COR-L47 (cell line): Measurements from ENCODE around the gene PARP4.
"Not testable (repeated sequence)": the region's sequence is repeated elsewhere in the genome, so short reads cannot be mapped to it uniquely, and the experiment has no call there.

Experiments
- DNase-seq: peaks from one replicate; lab custom pipeline; 2025; lab: John Stamatoyannopoulos, UW

The PARP4 gene

DNA sequence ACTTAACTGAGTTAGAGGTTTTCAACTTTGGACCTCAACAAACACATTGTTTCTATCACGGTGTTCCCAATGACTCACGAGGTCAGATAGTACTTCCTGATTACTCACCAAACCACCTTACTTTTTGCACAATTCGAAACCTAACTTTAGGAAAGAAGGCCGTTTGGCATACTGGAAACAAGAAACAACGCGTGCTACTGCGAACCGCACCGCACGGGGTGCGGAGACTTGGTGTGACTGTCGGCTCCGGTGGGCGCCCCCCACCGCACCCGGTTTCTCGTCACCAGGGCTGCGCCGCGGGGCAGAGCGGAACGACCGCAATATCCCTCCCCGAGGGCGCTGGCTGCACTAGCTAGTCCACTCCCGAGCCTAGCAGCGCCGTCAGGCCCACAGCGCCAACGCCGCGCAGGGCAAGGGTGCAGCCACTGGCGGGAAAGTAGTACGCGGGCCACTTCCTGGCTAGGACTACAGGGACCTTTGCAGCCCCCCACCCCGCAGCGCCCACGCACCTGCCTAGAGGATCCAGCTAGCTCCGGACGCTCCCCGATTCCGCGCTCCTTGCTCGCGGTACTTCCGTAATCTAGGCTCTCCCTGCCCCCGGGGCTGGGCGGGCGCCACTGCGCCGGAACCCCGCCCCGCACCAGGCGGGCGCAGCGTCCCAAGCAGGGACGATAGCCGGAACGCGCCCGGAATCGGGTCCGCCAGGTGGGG, at the start of gene PARP4:
TSS of gene PARP4 (minus strand) at position 582 of the 711 bp plus-strand sequence. CDS start 9,002 bp downstream, outside the sequence.
- DNase-seq, result peak; percentile 79

DNA sequence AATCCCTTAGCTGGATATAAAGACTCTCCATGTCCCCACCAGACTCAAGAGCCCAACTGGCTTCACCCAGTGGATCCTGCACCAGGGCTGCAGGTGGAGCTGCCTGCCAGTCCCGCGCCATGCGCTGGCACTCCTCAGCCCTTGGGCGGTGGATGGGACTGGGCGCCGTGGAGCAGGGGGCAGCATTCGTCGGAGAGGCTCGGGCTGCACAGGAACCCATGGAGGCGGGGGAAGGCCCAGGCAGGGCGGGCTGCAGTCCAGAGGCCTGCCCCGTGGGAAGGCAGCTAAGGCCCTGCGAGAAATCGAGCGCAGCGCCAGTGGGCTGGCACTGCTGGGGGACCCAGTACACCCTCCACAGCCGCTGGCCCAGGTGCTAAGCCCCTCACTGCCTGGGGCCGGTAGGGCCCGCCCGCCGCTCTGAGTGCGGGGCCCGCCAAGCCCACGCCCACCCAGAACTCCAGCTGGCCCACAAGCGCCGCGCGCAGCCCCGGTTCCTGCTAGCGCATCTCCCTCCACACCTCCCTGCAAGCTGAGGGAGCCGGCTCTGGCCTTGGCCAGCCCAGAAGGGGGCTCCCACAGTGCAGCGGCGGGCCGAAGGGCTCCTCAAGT, 48.1 kb upstream of the PARP4 start:
- not testable (repeated sequence) for DNase-seq

DNA sequence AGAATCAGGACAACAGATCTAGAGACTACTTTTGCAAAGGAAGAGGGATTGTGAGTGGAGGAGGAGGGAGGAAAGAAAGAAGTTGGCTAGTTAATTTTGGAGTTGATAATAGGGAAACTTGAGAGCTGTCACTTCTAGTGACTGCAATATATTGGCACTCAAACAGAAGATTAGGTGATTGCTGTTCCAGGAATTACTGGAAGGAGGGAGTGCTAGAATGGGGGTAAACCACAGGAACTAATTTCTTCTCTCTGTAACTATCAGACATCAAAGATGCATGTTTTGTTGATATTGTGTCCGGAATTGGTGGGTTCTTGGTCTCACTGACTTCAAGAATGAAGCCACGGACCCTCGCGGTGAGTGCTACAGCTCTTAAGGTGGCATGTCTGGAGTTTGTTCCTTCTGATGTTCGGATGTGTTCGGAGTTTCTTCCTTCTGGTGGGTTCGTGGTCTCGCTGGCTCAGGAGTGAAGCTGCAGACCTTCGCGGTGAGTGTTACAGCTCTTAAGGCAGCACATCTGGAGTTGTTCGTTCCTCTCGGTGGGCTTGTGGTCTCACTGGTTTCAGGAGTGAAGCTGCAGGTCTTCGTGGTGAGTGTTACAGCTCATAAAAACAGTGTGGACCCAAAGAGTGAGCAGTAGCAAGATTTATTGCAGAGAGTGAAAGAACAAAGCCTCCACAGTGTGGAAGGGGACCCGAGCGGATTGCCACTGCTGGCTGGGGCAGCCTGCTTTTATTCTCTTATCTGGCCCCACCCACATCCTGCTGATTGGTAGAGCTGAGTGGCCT, 47.0 kb upstream of the PARP4 start:
- DNase-seq, result not testable (repeated sequence)

DNA sequence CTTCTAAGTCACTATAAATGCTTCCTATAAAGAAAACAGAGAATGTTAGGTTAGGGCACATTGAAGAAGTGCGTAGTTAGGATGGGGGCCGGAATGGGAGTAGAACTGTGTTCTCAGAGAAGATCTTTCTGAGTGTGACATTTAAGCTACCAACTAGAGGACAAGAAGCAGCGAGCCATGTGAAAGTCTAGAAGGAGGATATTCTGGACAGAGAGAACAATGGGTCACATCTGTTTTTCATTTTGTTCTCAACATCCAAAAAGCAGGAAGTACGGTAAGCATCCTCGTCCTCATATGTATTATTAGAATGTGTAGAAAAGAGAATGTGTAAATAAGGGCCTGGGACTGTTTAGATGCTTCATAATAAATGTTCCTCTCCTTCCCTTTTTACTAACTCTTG, 44.5 kb upstream of the PARP4 start:
- DNase-seq, result no peak

DNA sequence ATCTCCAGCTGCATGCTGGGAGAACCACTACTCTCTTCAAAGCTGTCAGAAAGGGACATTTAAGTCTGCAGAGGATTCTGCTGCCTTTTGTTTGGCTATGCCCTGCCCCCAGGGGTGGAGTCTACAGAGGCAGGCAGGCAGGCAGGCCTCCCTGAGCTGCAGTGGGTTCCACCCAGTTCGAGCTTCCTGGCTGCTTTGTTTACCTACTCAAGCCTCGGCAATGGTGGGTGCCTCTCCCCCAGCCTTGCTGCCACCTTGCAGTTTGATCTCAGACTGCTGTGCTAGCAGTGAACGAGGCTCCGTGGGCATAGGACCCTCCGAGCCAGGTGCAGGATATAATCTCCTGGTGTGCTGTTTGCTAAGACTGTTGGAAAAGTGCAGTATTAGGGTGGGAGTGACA, 41.3 kb upstream of the PARP4 start:
- DNase-seq, result not testable (repeated sequence)

DNA sequence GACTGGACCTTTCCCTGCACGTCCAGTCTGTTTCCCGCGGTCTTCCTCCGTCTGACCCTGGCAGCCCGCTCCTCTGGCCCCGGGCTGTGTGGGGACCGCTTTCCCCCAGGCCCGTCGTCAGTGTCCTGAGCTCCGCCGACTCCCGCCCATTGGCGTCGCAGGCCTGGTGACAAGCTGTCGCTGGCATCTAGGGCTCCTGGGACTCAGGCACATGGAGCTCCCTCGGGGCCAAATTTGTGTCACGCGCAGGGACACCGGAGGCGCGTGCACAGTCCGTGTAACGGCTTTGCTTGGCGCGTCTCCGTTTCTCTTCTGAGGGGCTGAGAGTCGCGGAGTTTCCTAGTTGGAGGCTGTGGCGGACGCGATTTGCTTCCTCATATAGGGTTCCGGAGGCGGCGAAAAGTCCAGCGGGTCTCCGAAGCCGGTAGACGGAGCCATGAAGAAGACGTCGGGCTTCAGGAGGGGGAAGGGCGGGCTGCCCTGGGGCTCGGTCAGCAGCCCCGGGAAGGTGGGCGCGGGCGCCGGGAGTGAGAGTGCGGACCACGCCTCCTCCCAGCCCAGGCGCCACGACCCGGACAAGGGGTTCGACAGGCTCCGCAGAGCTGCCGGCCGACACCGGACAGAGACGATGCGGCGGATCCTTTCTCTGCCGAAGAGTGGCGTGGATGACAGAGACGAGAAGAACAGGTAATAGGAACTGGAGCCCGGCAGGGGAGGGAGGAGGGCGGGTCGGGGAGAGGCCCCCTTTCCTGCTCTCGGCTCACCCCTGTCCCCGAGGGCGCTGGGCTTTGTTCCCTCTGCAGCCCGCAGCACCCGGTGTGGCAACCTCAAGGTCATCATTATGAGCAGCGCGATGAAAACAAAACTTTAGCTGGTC, 29.1 kb upstream of the PARP4 start:
- DNase-seq, result not testable (repeated sequence)

DNA sequence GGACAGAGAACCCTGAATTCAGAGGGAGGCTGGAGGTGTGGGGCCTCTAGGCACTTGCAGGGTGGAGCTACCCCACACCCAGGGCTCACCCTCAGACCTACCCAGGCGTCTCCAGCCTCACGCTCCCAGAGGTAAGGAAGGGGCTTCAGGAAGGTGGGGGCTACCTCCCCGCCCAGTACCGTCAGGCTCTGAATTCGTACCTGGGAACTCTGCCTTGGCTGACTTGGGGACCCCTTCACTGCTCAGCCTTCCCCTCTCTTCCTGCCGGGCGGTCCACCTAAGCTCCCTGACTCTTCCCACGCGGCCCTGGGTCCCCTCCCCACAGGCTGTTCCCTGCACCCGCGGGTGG, 28.5 kb upstream of the PARP4 start:
- no peak for DNase-seq

DNA sequence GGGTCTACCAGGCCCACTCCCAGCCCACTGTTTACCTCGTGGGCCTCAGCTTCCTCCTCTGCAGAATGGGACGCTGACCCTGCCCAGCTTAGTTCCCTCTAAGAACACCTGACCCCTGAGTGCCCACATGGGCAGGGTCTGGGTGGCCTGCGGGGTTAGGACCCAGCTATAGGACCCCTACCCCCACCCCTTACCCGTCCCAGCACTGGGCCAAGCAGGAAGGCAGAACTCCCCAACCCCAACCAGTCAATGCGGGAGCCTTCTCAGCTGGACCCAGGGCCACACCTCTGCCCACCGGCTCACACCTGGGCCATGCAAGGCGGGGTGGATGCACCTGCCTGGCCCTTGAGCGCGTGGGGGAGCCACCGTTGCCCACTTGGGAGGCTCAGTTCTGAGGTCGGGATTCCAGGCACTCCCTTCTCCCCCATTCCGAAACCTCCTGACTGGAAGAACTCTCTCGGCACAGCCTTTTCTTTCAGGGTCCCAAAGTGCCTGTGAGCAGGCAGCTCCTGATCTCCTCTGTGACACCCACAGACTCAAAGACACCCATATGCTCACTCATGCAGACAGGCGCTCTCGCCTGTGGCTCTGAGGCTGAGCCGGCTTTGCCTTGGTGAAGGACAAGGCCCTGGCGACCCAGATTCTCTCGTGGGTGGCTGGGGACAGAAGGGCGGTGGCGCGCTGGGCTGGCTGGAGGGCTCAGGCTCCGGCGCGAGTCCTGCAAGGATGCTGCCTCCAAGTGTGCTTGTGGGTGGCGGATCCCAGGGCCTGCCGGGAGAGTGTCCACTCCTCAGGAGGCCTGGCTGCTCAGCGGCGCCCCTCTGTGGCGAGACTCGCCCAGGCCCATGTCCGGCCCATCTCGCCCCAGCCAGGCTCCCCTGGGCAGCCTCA, 27.9 kb upstream of the PARP4 start:
- no peak for DNase-seq

DNA sequence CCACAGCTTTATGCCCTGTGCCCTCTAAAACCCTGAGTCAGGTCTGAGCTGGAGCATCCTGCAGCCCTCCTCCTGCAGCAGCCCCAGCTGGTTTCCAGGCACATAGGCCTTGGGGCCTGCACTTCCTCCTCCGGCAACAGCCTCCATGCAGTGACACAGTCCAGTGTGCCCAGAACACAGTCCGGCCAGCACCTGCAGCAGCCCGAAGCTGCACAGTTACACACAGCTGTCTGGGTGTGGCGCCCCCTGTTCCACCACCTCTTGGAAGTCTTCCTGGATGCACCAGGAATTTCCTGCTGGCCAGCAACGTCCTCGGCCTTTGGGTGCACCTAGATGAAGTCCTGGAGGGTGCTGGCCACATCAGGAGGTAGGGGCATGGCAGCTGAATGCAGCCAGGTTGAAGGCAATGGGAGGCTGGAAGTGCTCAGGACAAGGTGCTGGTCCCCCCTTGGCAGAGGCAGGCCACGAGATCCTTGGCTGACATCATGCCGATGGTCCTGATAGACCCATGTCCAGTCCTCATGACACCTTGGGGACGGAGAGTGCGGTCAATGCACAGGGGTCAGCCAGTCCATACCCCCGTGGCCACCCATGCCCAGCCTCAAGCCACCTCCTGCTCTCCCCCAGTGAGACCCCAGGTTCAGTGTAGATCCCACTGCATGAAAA, 27.1 kb upstream of the PARP4 start:
- DNase-seq, result no peak

DNA sequence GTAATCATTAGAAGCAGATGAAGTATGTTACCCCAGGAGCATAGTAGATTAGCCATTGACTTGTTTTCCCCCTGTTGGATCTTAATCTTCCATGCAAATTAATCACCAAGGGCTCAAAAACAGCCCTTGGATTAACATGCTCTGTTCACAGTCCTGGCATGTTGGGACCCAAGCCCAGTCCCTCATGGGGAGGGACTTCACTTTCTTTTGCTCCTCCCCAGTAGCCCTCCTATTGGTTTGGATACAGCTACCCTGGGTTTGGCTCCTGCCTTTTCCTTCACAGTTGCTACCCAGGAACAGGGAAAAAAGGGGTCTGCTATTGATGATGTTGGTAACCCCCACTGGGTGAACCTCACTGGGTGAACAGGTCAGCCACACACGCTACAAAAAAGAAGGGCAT, 16.9 kb upstream of the PARP4 start:
- DNase-seq, result no peak

DNA sequence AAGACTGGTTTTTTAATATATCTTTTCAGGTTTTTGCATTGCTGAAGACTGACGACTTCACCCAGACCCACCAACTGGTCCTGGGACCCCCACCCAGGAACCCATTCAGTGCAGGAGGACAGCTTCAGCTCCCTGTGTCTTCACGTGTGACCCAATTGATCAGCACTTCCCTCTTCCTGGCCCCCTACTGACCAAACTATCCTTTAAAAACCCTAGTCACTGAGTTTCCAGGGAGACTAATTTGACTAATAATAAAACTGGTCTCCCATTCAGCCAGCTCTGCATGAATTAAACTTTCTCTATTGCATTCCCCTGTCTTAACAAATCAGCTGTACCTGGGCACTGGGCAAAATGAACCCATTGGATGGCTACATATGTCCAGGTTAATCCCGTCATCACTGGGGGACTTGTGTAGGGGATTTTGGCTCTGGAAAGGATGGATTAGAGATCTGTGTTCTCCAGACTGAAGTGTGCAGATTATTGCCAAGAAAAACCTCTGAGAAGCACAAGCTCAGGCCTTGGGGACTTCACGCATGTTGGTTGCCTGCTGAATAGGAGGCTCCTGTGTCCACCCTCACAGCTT, 16.3 kb upstream of the PARP4 start:
- DNase-seq, result no peak

DNA sequence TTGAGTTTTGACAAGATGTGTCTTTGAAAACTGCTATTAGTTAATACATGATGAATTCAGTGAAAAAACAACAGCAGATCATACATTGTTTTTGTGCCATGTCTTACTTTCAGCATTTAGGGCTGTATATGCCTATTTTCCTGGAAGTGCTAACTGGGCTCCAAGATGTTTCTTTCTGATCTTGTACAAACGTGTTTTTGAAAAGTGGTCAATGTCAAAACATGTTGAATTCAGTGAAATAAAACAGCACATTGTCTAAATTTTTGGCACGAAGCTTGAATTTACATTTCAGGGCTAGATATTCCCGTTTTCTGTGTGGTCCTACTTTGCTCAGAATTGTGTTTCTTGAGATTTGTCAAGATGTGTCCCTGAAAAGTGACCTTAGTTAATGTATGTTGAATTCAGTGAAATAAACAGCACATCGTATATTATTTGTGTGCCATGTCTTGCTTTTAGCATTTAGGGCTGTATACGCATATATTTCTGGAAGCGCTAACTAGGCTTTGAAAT, 14.7 kb upstream of the PARP4 start:
- no peak for DNase-seq

DNA sequence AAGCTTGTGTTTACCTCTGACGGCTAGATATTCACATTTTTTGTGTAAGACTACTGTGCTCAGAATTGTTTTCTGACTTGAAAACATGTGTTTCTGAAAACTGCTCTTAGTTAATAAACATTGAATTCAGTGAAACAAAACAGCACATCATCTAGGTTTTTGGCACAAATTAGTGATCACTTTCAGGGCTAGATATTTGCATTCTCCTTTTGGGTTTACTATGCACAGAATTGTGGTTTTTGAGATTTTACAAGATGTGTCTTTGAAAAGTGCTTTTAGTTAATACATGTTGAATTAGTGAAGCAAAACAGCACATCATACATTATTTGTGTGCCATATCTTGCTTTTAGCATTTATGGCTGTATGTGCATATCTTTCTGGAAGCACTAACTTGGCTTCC, 8.2 kb upstream of the PARP4 start:
- DNase-seq, result no peak

DNA sequence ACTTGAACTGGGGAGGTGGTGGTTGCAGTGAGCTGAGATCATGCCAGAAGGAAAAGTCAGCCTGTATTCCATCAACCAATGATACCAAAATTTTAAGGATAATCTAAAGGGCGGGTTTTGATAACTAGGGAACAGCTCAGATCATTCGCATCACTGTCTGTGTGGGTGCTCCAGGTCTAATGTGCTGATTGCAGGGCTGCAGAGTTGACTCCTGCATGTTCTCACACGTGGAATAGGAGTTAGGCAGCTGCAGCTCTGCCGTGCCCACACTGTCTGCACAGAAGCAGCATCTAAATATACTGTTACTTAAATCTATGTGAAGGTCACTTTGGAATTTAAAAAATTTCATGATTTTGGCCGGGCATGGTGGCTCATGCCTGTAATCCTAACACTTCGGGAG, 4.3 kb upstream of the PARP4 start:
- DNase-seq, result no peak

DNA sequence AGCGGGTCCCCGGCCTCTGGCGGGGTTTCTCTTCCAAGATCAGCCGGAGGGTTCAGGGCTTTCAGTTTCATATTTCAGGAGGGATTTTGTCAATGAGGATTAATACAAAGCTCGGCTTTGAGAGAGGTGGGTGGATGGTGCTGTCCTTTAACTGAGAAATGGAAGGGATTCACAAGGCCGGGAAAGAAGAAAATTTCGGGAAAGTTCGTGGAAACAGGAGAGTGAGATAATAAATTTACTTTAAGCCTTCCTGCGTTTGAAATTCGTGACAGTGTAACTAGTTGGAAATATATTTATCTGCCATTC, 283 bp upstream of the PARP4 start:
- DNase-seq, result no peak

DNA sequence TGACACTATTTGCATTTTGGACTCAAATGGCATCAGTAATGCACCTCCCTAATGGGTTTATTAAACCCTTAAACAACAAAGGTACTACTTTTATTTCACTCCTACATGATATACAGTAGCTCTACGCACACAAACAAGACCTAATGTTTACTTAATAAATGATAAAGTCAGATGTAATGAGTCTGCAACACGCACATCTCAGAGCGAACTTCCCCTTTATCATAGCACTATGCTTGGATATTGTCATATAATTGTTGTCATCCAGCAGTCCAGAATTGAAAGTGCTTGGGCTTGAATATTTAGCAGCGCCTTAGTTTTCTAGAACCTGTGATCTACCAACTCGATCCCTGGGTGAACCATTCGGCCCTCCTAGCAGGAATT, 772 bp downstream of the PARP4 start:
- no peak for DNase-seq

DNA sequence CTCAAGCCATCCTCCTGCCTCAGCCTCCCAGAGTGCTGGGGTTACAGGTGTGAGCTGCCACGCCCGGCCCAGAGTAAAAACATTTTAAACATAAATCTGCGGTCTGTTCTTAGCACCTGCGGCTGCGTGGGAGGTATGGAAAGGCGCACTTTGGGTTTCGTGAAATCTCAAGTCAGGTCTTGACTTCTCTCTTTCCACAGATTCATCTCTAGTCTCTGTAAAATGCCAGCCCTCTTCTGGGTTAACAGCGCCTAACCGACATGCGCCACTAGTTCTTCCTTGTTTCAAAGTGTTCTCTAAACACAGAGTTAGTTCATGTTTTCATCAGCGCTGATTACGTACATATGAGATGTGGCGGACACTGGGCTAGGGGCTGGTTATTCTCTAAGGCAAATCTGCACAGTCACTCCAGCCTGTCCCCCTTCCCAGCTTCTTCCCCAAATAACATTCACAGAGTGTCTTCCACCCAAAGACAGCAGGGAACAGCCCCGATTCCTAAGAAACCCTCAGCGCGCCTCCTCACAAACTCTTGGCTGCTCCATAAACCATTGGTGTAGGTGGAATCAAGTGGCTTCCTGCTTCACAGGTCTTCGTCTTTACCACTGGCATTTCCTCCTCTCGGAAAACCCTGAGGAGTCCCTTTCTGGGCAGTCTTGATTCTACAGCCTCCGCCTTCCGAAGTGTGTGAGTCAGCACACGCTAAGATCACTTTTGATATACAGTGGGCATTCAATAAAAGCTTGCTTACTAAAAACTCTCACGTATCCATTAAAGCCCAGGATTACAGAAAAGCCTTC, 1.4 kb downstream of the PARP4 start:
- no peak for DNase-seq

DNA sequence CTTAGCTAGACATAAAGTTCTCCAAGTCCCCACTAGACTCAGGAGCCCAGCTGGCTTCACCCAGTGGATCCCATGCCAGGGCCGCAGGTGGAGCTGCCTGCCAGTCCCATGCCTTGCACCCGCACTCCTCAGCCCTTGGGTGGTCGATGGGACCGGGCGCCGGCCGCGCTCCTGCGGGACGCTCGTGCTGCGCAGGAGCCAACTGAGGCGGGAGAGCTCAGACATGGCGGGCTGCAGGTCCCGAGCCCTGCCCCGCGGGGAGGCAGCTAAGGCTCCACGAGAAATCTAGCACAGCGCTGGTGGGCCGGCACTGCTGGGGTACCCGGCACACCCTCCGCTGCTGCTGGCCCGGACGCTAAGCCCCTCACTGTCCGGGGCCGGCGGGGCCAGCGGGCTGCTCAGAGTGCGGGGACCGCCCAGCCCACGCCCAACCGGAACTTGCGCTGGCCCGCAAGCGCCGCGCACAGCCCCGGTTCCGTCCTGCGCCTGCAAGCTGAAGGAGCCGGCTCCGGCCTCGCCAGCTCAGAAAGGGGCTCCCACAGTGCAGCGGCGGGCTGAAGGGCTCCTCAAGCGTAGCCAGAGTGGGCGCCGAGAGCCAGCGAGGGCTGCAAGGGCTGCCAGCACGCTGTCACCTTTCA, 5.8 kb downstream of the PARP4 start:
- no peak for DNase-seq

DNA sequence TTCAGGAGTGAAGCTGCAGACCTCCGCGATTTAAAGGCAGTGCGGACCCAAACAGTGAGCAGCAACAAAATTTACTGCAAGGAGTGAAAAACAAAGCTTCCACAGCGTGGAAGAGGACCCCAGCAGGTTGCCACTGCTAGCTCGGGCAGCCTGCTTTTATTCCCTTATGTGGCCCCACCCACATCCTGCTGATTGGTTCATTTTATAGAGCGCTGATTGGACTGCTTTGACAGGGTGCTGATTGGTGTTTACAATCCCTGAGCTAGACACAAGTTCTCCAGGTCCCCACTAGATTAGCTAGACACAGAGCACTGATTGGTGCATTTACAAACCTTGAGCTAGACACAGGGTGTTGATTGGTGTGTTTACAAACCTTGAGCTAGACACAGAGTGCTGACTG, 6.3 kb downstream of the PARP4 start:
- DNase-seq, result not testable (repeated sequence)
